HUES48 (cell line): ENCODE data around the gene AANAT.

Source experiments
- H3K27ac ChIP-seq: one replicate; pipeline ENCODE4 v1.7.0; 2013; ENCODE audit warnings: low read depth, low read length, inconsistent platforms
- H3K27me3 ChIP-seq: 2 replicates; pipeline ENCODE4 v1.6.1; 2013; ENCODE audit warnings: mild to moderate bottlenecking, low read length; ENCODE audit not compliant: control insufficient read depth, insufficient read depth
- H3K36me3 ChIP-seq: 2 replicates; pipeline ENCODE4 v1.6.1; 2013; ENCODE audit warnings: low read length; ENCODE audit not compliant: control insufficient read depth, insufficient read depth
- H3K4me1 ChIP-seq: 2 replicates; pipeline ENCODE4 v1.6.1; 2013; ENCODE audit warnings: mild to moderate bottlenecking, low read length; ENCODE audit not compliant: control insufficient read depth, insufficient read depth
- H3K4me3 ChIP-seq: 2 replicates; pipeline ENCODE4 v1.5.1; 2013; ENCODE audit warnings: mild to moderate bottlenecking, low read depth, low read length
- H3K9ac ChIP-seq: 2 replicates; pipeline ENCODE4 v1.6.1; 2013; ENCODE audit warnings: mild to moderate bottlenecking, low read depth, low read length, moderate library complexity
- H3K9me3 ChIP-seq: 2 replicates; pipeline ENCODE4 v1.6.1; 2013; ENCODE audit warnings: low read length; ENCODE audit not compliant: control insufficient read depth, insufficient read depth

The AANAT gene

DNA sequence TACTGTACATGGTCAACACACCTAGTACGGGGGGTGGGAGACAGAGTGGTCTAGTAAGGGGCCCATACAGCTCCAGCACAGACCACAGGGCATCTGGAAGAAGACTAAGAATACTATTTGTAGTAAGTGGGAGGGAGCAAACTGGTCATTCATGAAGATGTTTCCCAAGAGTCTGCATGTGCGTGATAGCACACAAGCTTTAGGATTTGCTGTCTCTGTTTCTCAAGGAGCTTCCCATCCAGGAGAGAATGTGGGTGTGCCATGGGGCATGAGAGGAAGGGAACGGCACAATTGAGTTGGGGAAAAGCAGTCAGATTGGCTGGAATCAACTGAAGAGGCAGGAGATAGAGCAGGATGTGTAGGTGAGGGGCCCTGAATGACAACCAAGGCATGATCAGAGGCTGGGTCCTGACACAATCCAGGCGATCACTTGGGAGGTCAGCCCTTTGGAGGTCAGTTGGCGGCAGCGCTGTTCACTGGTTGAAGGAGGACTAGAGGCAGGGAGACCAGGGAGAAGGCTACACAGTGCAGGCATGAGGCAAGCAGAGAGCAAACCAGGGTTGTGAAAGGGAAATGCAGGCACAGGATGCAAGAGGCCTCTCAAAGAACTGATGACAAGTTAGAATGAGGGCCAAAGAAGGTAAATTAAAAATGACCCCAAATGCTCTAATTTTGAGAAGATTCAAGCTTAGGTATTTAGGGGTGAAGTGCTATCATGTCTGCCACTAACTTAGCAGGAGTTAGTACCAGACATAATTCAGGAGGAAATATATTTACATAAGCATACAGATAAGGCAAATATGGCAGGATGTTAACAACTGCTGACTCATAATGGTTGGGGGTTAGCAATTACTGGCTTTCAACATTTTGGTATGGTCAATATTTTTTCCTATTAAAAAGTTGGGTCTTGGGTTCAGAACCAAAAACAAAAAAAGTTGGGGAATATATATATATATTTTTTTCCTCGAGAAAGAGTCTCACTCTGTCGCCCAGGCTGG, 24.8 kb upstream of the AANAT start:
- H3K9me3 ChIP-seq, result no peaks in the 10 kb centered on the region
- no peak overlapping the region for H3K4me3 ChIP-seq
- H3K9ac ChIP-seq, result no peak overlapping the region
- H3K36me3 ChIP-seq, result no peaks in the 10 kb centered on the region
- no peak overlapping the region for H3K27ac ChIP-seq
- peaks cover 77% of the 10 kb centered on the region for H3K4me1 ChIP-seq
- H3K27me3 ChIP-seq, result no peaks in the 10 kb centered on the region

GRCh38 chr17:76444518-76445311, 22.7 kb upstream of the AANAT start:
- peaks cover 76% of the 10 kb centered on the region for H3K4me1 ChIP-seq
- H3K9me3 ChIP-seq, result no peaks in the 10 kb centered on the region
- H3K9ac ChIP-seq, result peak overlapping the region; percentile 24; the same call in 1 of the 2 replicates
- H3K27me3 ChIP-seq, result no peaks in the 10 kb centered on the region
- peak overlapping the region; percentile 9; the same call in 1 of the 2 replicates for H3K4me3 ChIP-seq
- no peaks in the 10 kb centered on the region for H3K36me3 ChIP-seq
- H3K27ac ChIP-seq, result peak overlapping the region; percentile 84

DNA sequence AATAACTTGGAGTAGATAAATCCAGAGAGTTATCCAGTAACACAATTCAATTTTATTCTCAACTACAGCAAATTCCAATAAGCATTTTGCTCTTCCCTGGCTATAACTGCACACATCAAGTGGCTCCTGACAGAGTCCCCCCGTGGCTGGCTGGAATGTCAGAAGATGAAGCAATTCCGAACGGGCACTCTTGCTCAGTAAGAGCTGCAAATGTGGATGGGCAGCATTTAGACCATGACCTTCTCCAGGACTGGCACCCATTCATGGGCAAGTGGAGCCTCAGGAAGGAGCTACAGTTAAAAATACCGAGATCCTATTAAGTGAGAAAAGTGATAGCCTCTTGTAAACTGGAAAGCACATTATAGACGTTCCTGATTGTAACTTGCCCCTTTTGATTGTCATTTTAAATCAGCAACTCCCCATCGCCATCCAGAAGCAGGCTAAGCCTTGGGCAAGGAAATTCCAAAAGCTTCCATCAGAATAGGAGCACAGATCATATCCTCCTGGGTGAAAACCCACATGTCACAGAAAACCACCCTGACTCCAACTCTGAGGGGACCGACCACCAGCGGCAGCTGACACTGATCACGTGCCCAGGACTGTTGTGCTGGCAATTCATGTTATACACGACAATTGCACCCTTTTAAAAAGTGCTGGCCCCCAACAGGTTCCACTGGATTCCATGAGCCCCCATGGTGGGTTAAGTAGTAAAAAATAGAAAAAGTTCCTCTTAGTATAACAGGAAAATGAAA, 21.5 kb upstream of the AANAT start:
- H3K27me3 ChIP-seq, result no peaks in the 10 kb centered on the region
- no peaks in the 10 kb centered on the region for H3K36me3 ChIP-seq
- peak overlapping the region; percentile 84 for H3K27ac ChIP-seq
- no peaks in the 10 kb centered on the region for H3K9me3 ChIP-seq
- H3K4me1 ChIP-seq, result peaks cover 76% of the 10 kb centered on the region
- H3K9ac ChIP-seq, result peak overlapping the region; percentile 24; the same call in 1 of the 2 replicates
- H3K4me3 ChIP-seq, result peak overlapping the region; percentile 23; the same call in 1 of the 2 replicates

- Histone ChIP-seq H3K9me3 (no peaks in the 10 kb centered on the region), H3K4me1 (peaks cover 76% of the 10 kb centered on the region), H3K4me3 (peak overlapping the region; percentile 17; the same call in 1 of the 2 replicates), H3K27me3 (no peaks in the 10 kb centered on the region), H3K9ac (no peak overlapping the region), H3K27ac (peak overlapping the region; percentile 84), H3K36me3 (no peaks in the 10 kb centered on the region)
Measured at GRCh38 chr17:76446449-76447231, 20.8 kb upstream of the AANAT start.

DNA sequence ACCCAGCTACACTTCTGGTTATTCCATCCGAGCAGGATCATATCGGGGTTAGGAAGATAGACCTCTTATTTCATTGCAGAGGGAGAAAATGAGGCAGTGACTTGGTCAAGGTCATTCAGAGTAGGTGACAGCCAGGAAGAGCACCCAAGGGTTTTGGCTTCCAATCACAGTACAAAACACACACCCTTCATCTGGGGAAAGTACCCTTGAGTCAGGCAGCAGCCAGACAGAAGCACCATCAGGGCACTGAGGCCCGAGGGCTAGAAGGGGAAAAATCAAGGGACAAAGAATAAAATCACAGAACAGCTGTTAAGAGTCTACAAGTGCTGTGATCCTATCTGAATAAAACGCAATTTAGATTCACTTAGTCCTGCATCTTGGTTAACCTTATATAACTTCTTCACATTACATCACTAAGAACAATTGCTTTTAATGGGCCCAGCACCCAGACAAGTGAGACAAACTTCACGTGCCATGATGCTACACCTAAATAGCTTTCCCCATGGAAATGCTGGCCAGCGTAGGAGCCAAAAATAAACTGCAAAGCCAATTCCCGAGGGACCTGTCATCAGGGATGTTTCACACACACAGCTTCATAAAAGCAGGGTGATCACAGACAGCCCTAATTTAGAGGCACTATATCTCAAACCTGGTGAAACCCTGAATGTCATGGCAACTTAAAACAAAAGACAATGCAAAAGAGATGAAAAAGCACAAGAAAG, 19.3 kb upstream of the AANAT start:
- Histone ChIP-seq H3K4me1 (peaks cover 67% of the 10 kb centered on the region), H3K4me3 (no peak overlapping the region), H3K9me3 (no peaks in the 10 kb centered on the region), H3K27me3 (no peaks in the 10 kb centered on the region), H3K27ac (no peak overlapping the region), H3K9ac (no peak overlapping the region), H3K36me3 (no peaks in the 10 kb centered on the region)

DNA sequence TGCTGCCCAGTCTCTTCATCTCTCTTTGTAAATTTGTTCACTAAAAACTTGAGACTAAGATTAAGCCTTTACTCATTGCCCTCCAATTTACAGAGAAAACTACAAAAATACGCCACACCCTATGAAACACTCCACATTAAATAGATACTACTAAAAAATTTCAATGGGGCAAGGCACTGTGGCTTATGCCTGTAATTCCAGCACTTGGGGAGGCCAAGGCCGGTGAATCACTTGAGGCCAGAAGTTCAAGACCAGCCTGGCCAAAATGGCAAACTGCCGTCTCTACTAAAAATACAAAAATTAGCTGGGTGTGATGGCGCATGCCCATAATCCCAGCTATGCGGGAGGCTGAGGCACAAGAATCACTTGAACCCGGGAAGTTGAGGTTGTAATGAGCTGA, 18.3 kb upstream of the AANAT start:
- H3K27me3 ChIP-seq, result no peaks in the 10 kb centered on the region
- no peaks in the 10 kb centered on the region for H3K9me3 ChIP-seq
- no peak overlapping the region for H3K27ac ChIP-seq
- H3K36me3 ChIP-seq, result no peaks in the 10 kb centered on the region
- H3K4me3 ChIP-seq, result no peak overlapping the region
- H3K9ac ChIP-seq, result no peak overlapping the region
- H3K4me1 ChIP-seq, result peaks cover 65% of the 10 kb centered on the region

- peaks cover 41% of the 10 kb centered on the region for H3K4me1 ChIP-seq
- H3K27ac ChIP-seq, result peak overlapping the region; percentile 1
- no peaks in the 10 kb centered on the region for H3K9me3 ChIP-seq
- H3K9ac ChIP-seq, result no peak overlapping the region
- no peaks in the 10 kb centered on the region for H3K27me3 ChIP-seq
- no peaks in the 10 kb centered on the region for H3K36me3 ChIP-seq
- H3K4me3 ChIP-seq, result peak overlapping the region; percentile 94
Measured at GRCh38 chr17:76451506-76451905, 15.9 kb upstream of the AANAT start.

DNA sequence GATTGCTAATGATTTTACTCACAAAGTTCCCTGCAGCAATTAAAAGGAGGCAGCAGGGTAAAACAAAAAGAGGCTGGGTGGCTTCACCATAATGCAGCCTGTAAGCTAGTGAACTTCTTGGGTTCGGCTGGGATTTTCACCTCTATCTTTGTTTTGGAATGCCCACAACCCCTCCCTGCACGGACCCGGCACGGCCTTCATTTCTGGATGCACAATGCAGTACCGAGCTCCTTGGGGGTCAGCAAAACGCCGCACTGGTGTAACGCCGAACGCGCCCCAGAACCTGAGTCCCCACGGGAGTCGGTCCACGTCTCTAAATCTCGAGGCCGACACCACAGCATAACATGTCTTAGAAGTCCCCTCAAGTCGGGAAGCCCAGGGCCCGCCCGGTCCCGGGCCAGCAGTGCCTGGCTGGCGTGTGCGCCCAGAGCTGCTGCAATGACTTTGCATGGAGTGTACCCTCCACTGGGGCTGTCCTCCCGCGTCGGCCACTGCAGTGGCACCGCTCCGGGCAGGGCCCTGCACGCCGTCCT, 15.2 kb upstream of the AANAT start:
- Histone ChIP-seq H3K27me3 (no peaks in the 10 kb centered on the region), H3K36me3 (no peaks in the 10 kb centered on the region), H3K27ac (peak overlapping the region; percentile 76), H3K9ac (0 out of 2 replicates have a peak overlapping the region, but pooled peaks have one; percentile 24), H3K4me1 (peaks cover 34% of the 10 kb centered on the region), H3K9me3 (no peaks in the 10 kb centered on the region), H3K4me3 (peak overlapping the region; percentile 94)

- Histone ChIP-seq H3K9me3 (no peaks in the 10 kb centered on the region), H3K4me1 (peaks cover 28% of the 10 kb centered on the region), H3K27ac (peak within 1 kb of the TSS; percentile 76), H3K9ac (peak within 1 kb of the TSS; percentile 32; the same call in 1 of the 2 replicates), H3K36me3 (no peaks in the 10 kb centered on the region), H3K4me3 (peak within 1 kb of the TSS; percentile 94), H3K27me3 (no peaks in the 10 kb centered on the region)
Measured at GRCh38 chr17:76452660-76453430, 14.6 kb upstream of the AANAT start, which contains the start of gene UBE2O. UBE2O (minus strand) TSS chr17:76453152; CDS start chr17:76453141, 11 bp downstream.
